Right lobe of liver (tissue), 4 donors: Measurements from ENCODE around the gene DIAPH1.

Source experiments
- POLR2A ChIP-seq: fragments of 450-650 bp; IDR thresholded peaks from one replicate; pipeline ENCODE4 v1.6.1; 2017; ENCODE audit warnings: antibody characterized with exemption, mild to moderate bottlenecking
- TF ChIP-seq, protein P1 (sequence below), 4 donors: fragments of 200-600 bp in 3 of 4; fragments of 450-650 bp in 1 of 4; IDR thresholded peaks; one replicate each; pipeline versions ENCODE4 v1.5.1 to v1.8.0; 2016 to 2022; ENCODE audit warnings: antibody characterized with exemption in 4 of 4, mild to moderate bottlenecking in 2 of 4
- donor health status: DM: no; HTN: no; CAD: no.
- donor health status: DM: no; HTN: no; CAD: no.
- donor health status: DM: no; HTN: yes; CAD: no.

GRCh38 chr5:141517880-141518617, 100.8 kb downstream of the DIAPH1 start:
- TF ChIP-seq, protein P1, sequence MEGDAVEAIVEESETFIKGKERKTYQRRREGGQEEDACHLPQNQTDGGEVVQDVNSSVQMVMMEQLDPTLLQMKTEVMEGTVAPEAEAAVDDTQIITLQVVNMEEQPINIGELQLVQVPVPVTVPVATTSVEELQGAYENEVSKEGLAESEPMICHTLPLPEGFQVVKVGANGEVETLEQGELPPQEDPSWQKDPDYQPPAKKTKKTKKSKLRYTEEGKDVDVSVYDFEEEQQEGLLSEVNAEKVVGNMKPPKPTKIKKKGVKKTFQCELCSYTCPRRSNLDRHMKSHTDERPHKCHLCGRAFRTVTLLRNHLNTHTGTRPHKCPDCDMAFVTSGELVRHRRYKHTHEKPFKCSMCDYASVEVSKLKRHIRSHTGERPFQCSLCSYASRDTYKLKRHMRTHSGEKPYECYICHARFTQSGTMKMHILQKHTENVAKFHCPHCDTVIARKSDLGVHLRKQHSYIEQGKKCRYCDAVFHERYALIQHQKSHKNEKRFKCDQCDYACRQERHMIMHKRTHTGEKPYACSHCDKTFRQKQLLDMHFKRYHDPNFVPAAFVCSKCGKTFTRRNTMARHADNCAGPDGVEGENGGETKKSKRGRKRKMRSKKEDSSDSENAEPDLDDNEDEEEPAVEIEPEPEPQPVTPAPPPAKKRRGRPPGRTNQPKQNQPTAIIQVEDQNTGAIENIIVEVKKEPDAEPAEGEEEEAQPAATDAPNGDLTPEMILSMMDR (IDR thresholded peaks at IDR 0.05), result no peak
- no peak for TF ChIP-seq POLR2A
